ENCODE measurements around the gene AP2A2. TPM values are rescaled to one million over a fixed set of nuclear protein-coding genes. Genes with fewer than 3 reads are reported as not detected.

The AP2A2 gene
- total and polyA plus RNA-seq, 2 of the 4 experiments (the other 2 are of a cell fraction), result 19.9 to 49.0 TPM

DNA sequence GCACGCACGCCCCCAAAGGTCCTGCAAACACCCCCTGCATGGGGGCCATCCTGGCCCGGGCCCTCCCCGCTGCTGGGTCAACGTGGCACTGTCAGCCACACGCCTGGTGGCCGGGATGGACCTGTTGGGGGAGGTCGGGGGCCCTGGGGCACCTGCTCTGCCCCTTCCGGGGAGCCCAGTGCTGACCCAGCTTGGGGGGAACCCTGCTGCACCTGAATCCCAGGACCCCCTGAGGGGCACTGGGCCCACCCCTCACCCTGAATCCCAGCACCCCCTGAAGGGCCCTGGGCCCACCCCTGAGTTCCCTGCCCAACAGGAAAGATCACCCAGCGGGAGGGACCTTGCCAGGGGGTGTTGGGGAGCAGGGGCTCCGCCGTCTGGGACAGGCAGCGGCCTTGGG, 111.3 kb downstream of the AP2A2 start:
- no TSS peak for BruUV-seq (replicated peaks)
- ATAC-seq (ENCODE audit: low read depth) (no peak), DNase-seq (no peak)
- no peak overlapping the region for H3K4me2 ChIP-seq (ENCODE audit: low read depth, low read length)
- no peak overlapping the region for H2BK20ac ChIP-seq (ENCODE audit: low read depth, low read length)
- intact Hi-C loops (cut with micrococcal nuclease), result no loop called here
- no peak overlapping the region for H3K4ac ChIP-seq (ENCODE audit: low read depth, low read length)
- no peak overlapping the region for H3K14ac ChIP-seq (replicated peaks; ENCODE audit: low read depth, low read length)
- H2BK5ac ChIP-seq (ENCODE audit: low read depth, low read length, poor library complexity, severe bottlenecking), result no peak overlapping the region
- POLR2A ChIA-PET (ENCODE audit: unreplicated experiment), result no interaction called here
- H3K36me3 ChIP-seq (ENCODE audit: control insufficient read depth, insufficient read depth, low read length), result no peaks in the 10 kb centered on the region
- WGBS, 2 experiments (ENCODE audit: extremely low coverage in 2 of 2, insufficient read length in 1 of 2), result 33% methylated on average over 5 of the region's 13 CpGs; no CpG with 5 or more reads in 1 of the 2 experiments
- H2AFZ ChIP-seq (replicated peaks; ENCODE audit: low read length, poor library complexity), result no peak overlapping the region
- H3K27me3 ChIP-seq (ENCODE audit: control insufficient read depth, insufficient read depth, low read length), result peaks cover 4% of the 10 kb centered on the region; the same call in 1 of the 2 replicates
- H3K23ac ChIP-seq (ENCODE audit: low read depth, low read length), result no peak overlapping the region
- no peak overlapping the region for H4K8ac ChIP-seq (ENCODE audit: low read depth in 2 of 2, low read length in 2 of 2)
- H3K9me3 ChIP-seq (ENCODE audit: control insufficient read depth, insufficient read depth, low read length), result no peaks in the 10 kb centered on the region
- dilution Hi-C loops (cut with HindIII; ENCODE audit: low sequenced_read_pairs, unreplicated experiment), result no loop called here
- H4K20me1 ChIP-seq (ENCODE audit: insufficient read depth, low read length), result peaks cover 6% of the 10 kb centered on the region; the same call in 1 of the 2 replicates
- in situ Hi-C loops (cut with MboI; ENCODE audit: low sequenced_read_pairs), result no loop called here
- no peaks in the 10 kb centered on the region for H3K79me1 ChIP-seq (ENCODE audit: low read depth in 1 of 2, low read length in 2 of 2)
- H2AK5ac ChIP-seq (ENCODE audit: low read depth, low read length), result no peak overlapping the region
- no peaks in the 10 kb centered on the region for H3K4me1 ChIP-seq (ENCODE audit: control insufficient read depth, insufficient read depth, low read length)
- H2BK15ac ChIP-seq (ENCODE audit: low read depth, low read length), result no peak overlapping the region
- H3K4me3 ChIP-seq (ENCODE audit: insufficient read depth, low read depth, low read length), result no peak overlapping the region
- CTCF ChIA-PET, result no interaction called here
- no peak overlapping the region for H2BK120ac ChIP-seq (ENCODE audit: low read depth, low read length)
- no peak overlapping the region for H2AK9ac ChIP-seq (replicated peaks; ENCODE audit: low read depth, low read length, poor library complexity)
- no peaks in the 10 kb centered on the region for H3K9me1 ChIP-seq (ENCODE audit: insufficient read depth, low read length)
- no peak overlapping the region for H3K9ac ChIP-seq (ENCODE audit: low read depth, low read length)
- H4K91ac ChIP-seq (ENCODE audit: insufficient read depth, low read depth, low read length), result no peak overlapping the region
- no peak overlapping the region for H3K27ac ChIP-seq (ENCODE audit: insufficient read depth, low read length)
- no peak overlapping the region for H4K5ac ChIP-seq (ENCODE audit: low read depth, low read length)
- no peak overlapping the region for H3K56ac ChIP-seq (ENCODE audit: extremely low read depth, insufficient read depth, low read length)
- TF ChIP-seq CEBPB (IDR thresholded peaks at IDR 0.05; ENCODE audit: low read depth, low read length) (no peak), SMC3 (IDR thresholded peaks at IDR 0.05; ENCODE audit: low read depth, low read length) (no peak), RAD21 (IDR thresholded peaks at IDR 0.05; ENCODE audit: low read length) (no peak), POLR2A (IDR thresholded peaks at IDR 0.05; ENCODE audit: low read depth, low read length) (no peak), RFX5 (IDR thresholded peaks at IDR 0.05; ENCODE audit: low read depth, low read length) (no peak), MAFK (IDR thresholded peaks at IDR 0.05; ENCODE audit: low read depth, low read length) (no peak), RCOR1 (IDR thresholded peaks at IDR 0.05; ENCODE audit: insufficient replicate concordance, low read length) (no peak), NFE2L2 (IDR thresholded peaks at IDR 0.05; ENCODE audit: low read depth, low read length) (no peak), MXI1 (IDR thresholded peaks at IDR 0.05; ENCODE audit: borderline replicate concordance, low read depth, low read length) (no peak), FOS (IDR thresholded peaks at IDR 0.05; ENCODE audit: low read depth, low read length) (no peak), CHD1 (IDR thresholded peaks at IDR 0.05; ENCODE audit: low read depth, low read length) (no peak)
- TF ChIP-seq, protein P1, sequence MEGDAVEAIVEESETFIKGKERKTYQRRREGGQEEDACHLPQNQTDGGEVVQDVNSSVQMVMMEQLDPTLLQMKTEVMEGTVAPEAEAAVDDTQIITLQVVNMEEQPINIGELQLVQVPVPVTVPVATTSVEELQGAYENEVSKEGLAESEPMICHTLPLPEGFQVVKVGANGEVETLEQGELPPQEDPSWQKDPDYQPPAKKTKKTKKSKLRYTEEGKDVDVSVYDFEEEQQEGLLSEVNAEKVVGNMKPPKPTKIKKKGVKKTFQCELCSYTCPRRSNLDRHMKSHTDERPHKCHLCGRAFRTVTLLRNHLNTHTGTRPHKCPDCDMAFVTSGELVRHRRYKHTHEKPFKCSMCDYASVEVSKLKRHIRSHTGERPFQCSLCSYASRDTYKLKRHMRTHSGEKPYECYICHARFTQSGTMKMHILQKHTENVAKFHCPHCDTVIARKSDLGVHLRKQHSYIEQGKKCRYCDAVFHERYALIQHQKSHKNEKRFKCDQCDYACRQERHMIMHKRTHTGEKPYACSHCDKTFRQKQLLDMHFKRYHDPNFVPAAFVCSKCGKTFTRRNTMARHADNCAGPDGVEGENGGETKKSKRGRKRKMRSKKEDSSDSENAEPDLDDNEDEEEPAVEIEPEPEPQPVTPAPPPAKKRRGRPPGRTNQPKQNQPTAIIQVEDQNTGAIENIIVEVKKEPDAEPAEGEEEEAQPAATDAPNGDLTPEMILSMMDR (conservative IDR thresholded peaks at IDR 0.05; ENCODE audit: low read depth, low read length), result no peak
- no peak overlapping the region for H3K18ac ChIP-seq (ENCODE audit: low read depth, low read length)

Measured in IMR-90 (cell line).